Measurements from ENCODE around the gene RGS10.

The RGS10 gene

DNA sequence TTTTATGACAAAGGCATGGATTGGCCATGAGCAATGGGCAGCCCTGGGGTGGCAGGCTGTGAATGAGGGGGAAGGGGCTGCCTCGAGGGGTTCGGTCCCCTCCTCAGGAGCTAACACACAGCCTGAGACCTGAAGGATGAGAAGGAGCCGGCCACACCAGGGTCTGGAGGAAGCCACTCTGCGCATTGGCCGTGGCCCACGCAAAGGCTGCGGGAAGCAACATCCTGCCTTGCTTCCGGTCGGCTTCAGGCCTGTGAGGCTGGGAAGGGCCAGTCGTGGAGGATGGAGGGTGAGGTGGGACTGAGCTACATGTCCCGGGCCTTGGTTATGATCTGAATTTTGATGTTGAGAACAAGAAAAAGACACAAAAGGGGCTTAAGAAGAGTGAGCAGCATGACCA is 49.4 kb downstream of the RGS10 start:
- no peak overlapping the region for H3K9ac ChIP-seq (ENCODE audit: low read depth, low read length, poor library complexity)
- peaks cover 0 to 2% (median 0%) of the 10 kb centered on the region in 3 experiments for H3K27me3 ChIP-seq (ENCODE audit: control insufficient read depth in 3 of 3, insufficient read depth in 3 of 3, low read depth in 1 of 3, low read length in 3 of 3)
- no peak overlapping the region for H2BK120ac ChIP-seq (ENCODE audit: low read depth, low read length)
- H3K4me1 ChIP-seq (ENCODE audit: control insufficient read depth in 2 of 2, insufficient read depth in 1 of 2, low read depth in 1 of 2, low read length in 2 of 2) = peaks cover 6 to 8% of the 10 kb centered on the region in 2 donors
- no peak overlapping the region for H3K23ac ChIP-seq (ENCODE audit: low read depth, low read length, poor library complexity)
- no peak overlapping the region for H3K4me2 ChIP-seq (ENCODE audit: insufficient read depth, low read length, poor library complexity, severe bottlenecking)
- H3K4me3 ChIP-seq (ENCODE audit: low read length in 2 of 2) = no peak overlapping the region
- no peak overlapping the region for H2BK5ac ChIP-seq (ENCODE audit: low read length)
- peak overlapping the region; percentile 14 for H2BK12ac ChIP-seq (ENCODE audit: low read length)
- no peak overlapping the region for H4K8ac ChIP-seq (ENCODE audit: low read depth, low read length)
- H3K4ac ChIP-seq (ENCODE audit: low read length) = no peak overlapping the region
- H2AFZ ChIP-seq (ENCODE audit: low read length) = no peak overlapping the region
- no peak overlapping the region for H3K18ac ChIP-seq (ENCODE audit: low read length)
- H3K14ac ChIP-seq (ENCODE audit: low read length) = no peak overlapping the region
- H3K79me1 ChIP-seq (ENCODE audit: low read depth, low read length) = no peaks in the 10 kb centered on the region
- no peaks in the 10 kb centered on the region for H3K9me3 ChIP-seq (replicated peaks in 1 of 2; ENCODE audit: control insufficient read depth in 2 of 2, insufficient read depth in 1 of 2, low read depth in 1 of 2, low read length in 2 of 2)
- no peak overlapping the region for H2BK15ac ChIP-seq (ENCODE audit: low read length)
- no CpG with 5 or more reads among the region's 11 CpGs for WGBS, 2 donors (ENCODE audit: extremely low coverage in 2 of 2, insufficient read length in 2 of 2, insufficient replicate concordance in 1 of 2)
- no peak overlapping the region for H4K91ac ChIP-seq (ENCODE audit: low read depth, low read length, poor library complexity)
- no peak for DNase-seq (ENCODE audit: low spot score)
- no peaks in the 10 kb centered on the region for H3K36me3 ChIP-seq (replicated peaks in 1 of 2; ENCODE audit: control insufficient read depth in 2 of 2, insufficient read depth in 2 of 2, low read length in 2 of 2)
- no peak overlapping the region for H3K27ac ChIP-seq (replicated peaks; ENCODE audit: low read length)
- no peak overlapping the region for H2AK5ac ChIP-seq (ENCODE audit: low read depth, low read length)

DNA sequence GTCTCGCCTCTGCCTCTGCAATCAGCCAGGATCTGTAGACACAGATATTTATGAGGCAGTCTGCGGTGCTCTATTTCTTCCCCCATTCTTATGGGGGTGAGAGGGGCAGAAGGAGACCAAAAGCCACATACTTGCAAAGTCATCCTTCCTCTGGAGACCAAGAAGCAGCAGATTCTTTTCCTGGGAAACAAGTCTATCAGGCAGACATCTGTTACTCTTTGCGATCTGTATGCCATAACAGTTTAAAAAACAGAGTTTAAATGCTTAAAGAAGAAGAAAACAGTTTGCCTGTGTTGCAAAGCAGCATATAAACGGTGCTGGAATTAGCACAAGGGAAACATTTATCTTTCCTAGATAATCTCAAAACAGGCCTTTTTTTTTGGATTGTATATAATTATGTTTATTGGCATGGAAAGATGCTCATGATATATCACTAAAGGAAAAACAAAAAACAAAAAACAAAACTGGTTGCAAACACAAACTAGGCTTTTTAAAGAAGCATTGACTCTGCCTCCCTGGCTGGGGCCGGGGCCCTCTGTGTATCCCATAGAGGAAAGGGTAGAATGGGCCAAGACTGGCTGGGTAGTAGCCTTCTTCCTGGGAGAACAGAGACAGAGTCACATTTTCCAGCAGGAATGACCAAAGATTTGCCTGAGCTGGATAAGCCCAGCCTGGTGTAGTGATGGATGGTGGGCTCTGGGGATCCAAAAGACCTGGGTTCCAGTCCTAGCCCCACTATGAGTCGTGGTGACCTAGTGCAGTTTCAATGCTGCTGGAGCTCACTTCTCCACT is 50.4 kb downstream of the RGS10 start:
- peaks cover 4 to 8% of the 10 kb centered on the region in 2 donors for H3K4me1 ChIP-seq (ENCODE audit: control insufficient read depth in 2 of 2, insufficient read depth in 1 of 2, low read depth in 1 of 2, low read length in 2 of 2)
- H3K4me3 ChIP-seq (ENCODE audit: low read length in 2 of 2) = no peak overlapping the region
- H3K27me3 ChIP-seq (ENCODE audit: control insufficient read depth in 3 of 3, insufficient read depth in 3 of 3, low read depth in 1 of 3, low read length in 3 of 3) = peaks cover 0 to 7% (median 2%) of the 10 kb centered on the region in 3 experiments
- no peak overlapping the region for H3K14ac ChIP-seq (ENCODE audit: low read length)
- no peaks in the 10 kb centered on the region for H3K79me1 ChIP-seq (ENCODE audit: low read depth, low read length)
- H3K9me3 ChIP-seq (replicated peaks in 1 of 2; ENCODE audit: control insufficient read depth in 2 of 2, insufficient read depth in 1 of 2, low read depth in 1 of 2, low read length in 2 of 2) = no peaks in the 10 kb centered on the region
- no peak overlapping the region for H2BK15ac ChIP-seq (ENCODE audit: low read length)
- no peaks in the 10 kb centered on the region for H3K36me3 ChIP-seq (replicated peaks in 1 of 2; ENCODE audit: control insufficient read depth in 2 of 2, insufficient read depth in 2 of 2, low read length in 2 of 2)
- H3K4me2 ChIP-seq (ENCODE audit: insufficient read depth, low read length, poor library complexity, severe bottlenecking) = no peak overlapping the region
- H2AK5ac ChIP-seq (ENCODE audit: low read depth, low read length) = no peak overlapping the region
- no peak overlapping the region for H2BK12ac ChIP-seq (ENCODE audit: low read length)
- no peak overlapping the region for H2BK5ac ChIP-seq (ENCODE audit: low read length)
- no CpG with 5 or more reads among the region's 6 CpGs for WGBS, 2 donors (ENCODE audit: extremely low coverage in 2 of 2, insufficient read length in 2 of 2, insufficient replicate concordance in 1 of 2)
- H2AFZ ChIP-seq (ENCODE audit: low read length) = no peak overlapping the region
- H3K18ac ChIP-seq (ENCODE audit: low read length) = no peak overlapping the region
- no peak overlapping the region for H3K27ac ChIP-seq (replicated peaks; ENCODE audit: low read length)
- DNase-seq (ENCODE audit: low spot score) = no peak
- H4K91ac ChIP-seq (ENCODE audit: low read depth, low read length, poor library complexity) = no peak overlapping the region
- no peak overlapping the region for H4K8ac ChIP-seq (ENCODE audit: low read depth, low read length)
- H2BK120ac ChIP-seq (ENCODE audit: low read depth, low read length) = no peak overlapping the region
- H3K9ac ChIP-seq (ENCODE audit: low read depth, low read length, poor library complexity) = no peak overlapping the region
- H3K4ac ChIP-seq (ENCODE audit: low read length) = no peak overlapping the region
- H3K23ac ChIP-seq (ENCODE audit: low read depth, low read length, poor library complexity) = no peak overlapping the region

DNA sequence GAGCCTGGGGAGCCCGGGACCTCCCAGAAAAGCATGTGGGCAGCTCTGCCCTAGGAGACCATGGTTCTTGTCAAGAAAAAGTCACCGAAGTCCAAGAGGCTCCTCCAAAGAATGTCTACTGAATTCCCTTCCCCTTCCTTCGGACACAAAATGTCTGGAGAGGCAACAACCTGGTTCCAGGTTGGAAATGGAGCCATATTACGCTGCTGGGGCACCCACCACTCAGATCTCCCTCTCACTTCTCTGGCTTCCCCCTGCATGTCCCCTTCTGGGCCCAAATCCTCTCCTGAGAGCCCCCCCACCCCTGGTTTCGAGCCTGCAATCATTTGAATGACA is 52.6 kb downstream of the RGS10 start:
- H3K27ac ChIP-seq (replicated peaks; ENCODE audit: low read length) = no peak overlapping the region
- no peak overlapping the region for H2AK5ac ChIP-seq (ENCODE audit: low read depth, low read length)
- H2AFZ ChIP-seq (ENCODE audit: low read length) = peak overlapping the region; percentile 89
- peak overlapping the region in 1 of 2 donors; percentile 23 for H3K4me3 ChIP-seq (ENCODE audit: low read length in 2 of 2)
- no peak overlapping the region for H4K91ac ChIP-seq (ENCODE audit: low read depth, low read length, poor library complexity)
- H3K9me3 ChIP-seq (replicated peaks in 1 of 2; ENCODE audit: control insufficient read depth in 2 of 2, insufficient read depth in 1 of 2, low read depth in 1 of 2, low read length in 2 of 2) = no peaks in the 10 kb centered on the region
- no peak for DNase-seq (ENCODE audit: low spot score)
- H3K18ac ChIP-seq (ENCODE audit: low read length) = peak overlapping the region; percentile 27
- H3K27me3 ChIP-seq (ENCODE audit: control insufficient read depth in 3 of 3, insufficient read depth in 3 of 3, low read depth in 1 of 3, low read length in 3 of 3) = peaks cover 0 to 7% (median 0%) of the 10 kb centered on the region in 3 experiments
- no peak overlapping the region for H2BK15ac ChIP-seq (ENCODE audit: low read length)
- H3K23ac ChIP-seq (ENCODE audit: low read depth, low read length, poor library complexity) = no peak overlapping the region
- no peak overlapping the region for H3K4me2 ChIP-seq (ENCODE audit: insufficient read depth, low read length, poor library complexity, severe bottlenecking)
- H3K36me3 ChIP-seq (replicated peaks in 1 of 2; ENCODE audit: control insufficient read depth in 2 of 2, insufficient read depth in 2 of 2, low read length in 2 of 2) = no peaks in the 10 kb centered on the region
- WGBS, 2 donors (ENCODE audit: extremely low coverage in 2 of 2, insufficient read length in 2 of 2, insufficient replicate concordance in 1 of 2) = no CpG with 5 or more reads among the region's 5 CpGs
- no peaks in the 10 kb centered on the region for H3K79me1 ChIP-seq (ENCODE audit: low read depth, low read length)
- H2BK12ac ChIP-seq (ENCODE audit: low read length) = no peak overlapping the region
- H2BK120ac ChIP-seq (ENCODE audit: low read depth, low read length) = no peak overlapping the region
- no peak overlapping the region for H2BK5ac ChIP-seq (ENCODE audit: low read length)
- H4K8ac ChIP-seq (ENCODE audit: low read depth, low read length) = no peak overlapping the region
- no peak overlapping the region for H3K14ac ChIP-seq (ENCODE audit: low read length)
- no peak overlapping the region for H3K4ac ChIP-seq (ENCODE audit: low read length)
- H3K4me1 ChIP-seq (ENCODE audit: control insufficient read depth in 2 of 2, insufficient read depth in 1 of 2, low read depth in 1 of 2, low read length in 2 of 2) = peaks cover 1 to 8% of the 10 kb centered on the region in 2 donors
- H3K9ac ChIP-seq (ENCODE audit: low read depth, low read length, poor library complexity) = no peak overlapping the region

DNA sequence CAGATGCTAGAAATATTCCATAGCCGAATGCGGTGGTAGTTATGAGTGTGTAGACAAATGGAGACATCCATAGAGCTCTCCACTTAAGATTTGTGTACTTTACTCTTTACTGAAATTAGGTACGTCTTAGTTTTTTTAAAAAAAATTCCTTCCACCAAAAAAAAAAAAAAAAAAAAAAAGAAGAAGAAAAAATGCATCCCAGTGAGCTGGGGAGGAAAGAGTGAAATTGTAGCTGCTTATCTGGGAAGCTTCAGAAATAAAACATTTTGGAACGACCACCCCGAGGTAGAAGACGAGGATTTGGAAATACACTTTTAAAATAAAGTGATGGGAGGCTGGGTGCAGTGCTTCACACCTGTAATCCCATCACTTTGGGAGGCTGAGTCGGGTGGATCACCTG is 53.8 kb downstream of the RGS10 start:
- no peak overlapping the region for H3K4me3 ChIP-seq (ENCODE audit: low read length in 2 of 2)
- peaks cover 1 to 3% of the 10 kb centered on the region in 2 donors for H3K4me1 ChIP-seq (ENCODE audit: control insufficient read depth in 2 of 2, insufficient read depth in 1 of 2, low read depth in 1 of 2, low read length in 2 of 2)
- H2BK120ac ChIP-seq (ENCODE audit: low read depth, low read length) = no peak overlapping the region
- no peak overlapping the region for H2BK5ac ChIP-seq (ENCODE audit: low read length)
- no peak overlapping the region for H3K14ac ChIP-seq (ENCODE audit: low read length)
- H3K4me2 ChIP-seq (ENCODE audit: insufficient read depth, low read length, poor library complexity, severe bottlenecking) = no peak overlapping the region
- no peak overlapping the region for H4K8ac ChIP-seq (ENCODE audit: low read depth, low read length)
- no peak overlapping the region for H4K91ac ChIP-seq (ENCODE audit: low read depth, low read length, poor library complexity)
- DNase-seq (ENCODE audit: low spot score) = no peak
- no peak overlapping the region for H3K23ac ChIP-seq (ENCODE audit: low read depth, low read length, poor library complexity)
- H3K79me1 ChIP-seq (ENCODE audit: low read depth, low read length) = no peaks in the 10 kb centered on the region
- no peak overlapping the region for H3K27ac ChIP-seq (replicated peaks; ENCODE audit: low read length)
- no CpG with 5 or more reads among the region's 7 CpGs for WGBS, 2 donors (ENCODE audit: extremely low coverage in 2 of 2, insufficient read length in 2 of 2, insufficient replicate concordance in 1 of 2)
- H2BK15ac ChIP-seq (ENCODE audit: low read length) = no peak overlapping the region
- H3K36me3 ChIP-seq (replicated peaks in 1 of 2; ENCODE audit: control insufficient read depth in 2 of 2, insufficient read depth in 2 of 2, low read length in 2 of 2) = no peaks in the 10 kb centered on the region
- H3K27me3 ChIP-seq (ENCODE audit: control insufficient read depth in 3 of 3, insufficient read depth in 3 of 3, low read depth in 1 of 3, low read length in 3 of 3) = peaks cover 0 to 7% (median 0%) of the 10 kb centered on the region in 3 experiments
- H2AK5ac ChIP-seq (ENCODE audit: low read depth, low read length) = no peak overlapping the region
- no peak overlapping the region for H3K9ac ChIP-seq (ENCODE audit: low read depth, low read length, poor library complexity)
- no peak overlapping the region for H2BK12ac ChIP-seq (ENCODE audit: low read length)
- H3K9me3 ChIP-seq (replicated peaks in 1 of 2; ENCODE audit: control insufficient read depth in 2 of 2, insufficient read depth in 1 of 2, low read depth in 1 of 2, low read length in 2 of 2) = no peaks in the 10 kb centered on the region
- no peak overlapping the region for H3K18ac ChIP-seq (ENCODE audit: low read length)
- no peak overlapping the region for H3K4ac ChIP-seq (ENCODE audit: low read length)
- H2AFZ ChIP-seq (ENCODE audit: low read length) = no peak overlapping the region

Measured in neuronal stem cell (in vitro differentiated cells).